Astrocyte of the spinal cord (primary cell): ENCODE data around the gene DOCK2.

ENCODE experiments used
- DNase-seq: peaks from one replicate; pipeline ENCODE4 v3.0.0; 2011; ENCODE audit warnings: low read depth, low spot score
- H3K4me3 ChIP-seq: 2 replicates; pipeline ENCODE4 v1.5.1; 2011; ENCODE audit warnings: low read depth, mild to moderate bottlenecking, low read length, moderate library complexity
- in situ Hi-C: cut with HindIII; loops from 2 replicates; pipeline ENCODE4 v1.10.0; 2017; ENCODE audit warnings: low sequenced_read_pairs
- TF ChIP-seq, protein P1 (sequence below): IDR thresholded peaks from 2 replicates; pipeline ENCODE4 v1.5.1; 2012; ENCODE audit warnings: low read depth, mild to moderate bottlenecking, low read length, inconsistent platforms

DOCK2 gene

DNA sequence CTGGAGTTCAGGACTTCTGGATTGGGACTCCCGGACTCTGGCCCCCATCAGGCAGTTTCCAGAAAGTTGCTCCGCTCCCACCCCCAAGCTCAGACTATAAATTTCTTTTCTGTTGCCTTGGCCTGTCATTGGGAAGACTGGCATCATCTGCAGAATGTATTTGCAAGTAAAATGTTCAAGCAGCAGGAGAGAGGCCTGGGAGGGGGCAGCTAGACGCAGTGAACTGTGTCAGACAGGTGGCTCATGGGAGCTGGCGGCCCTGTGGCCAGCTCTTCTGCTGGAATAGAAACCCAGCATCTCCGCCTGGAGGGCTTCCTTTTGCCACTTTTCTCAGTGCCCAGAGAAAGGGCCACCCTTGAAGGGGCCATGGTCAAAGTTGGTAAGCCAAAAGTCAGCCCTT, 327.2 kb downstream of the DOCK2 start:
- no peak for DNase-seq
- in situ Hi-C loops = no loop called here
- H3K4me3 ChIP-seq = no peak overlapping the region
- TF ChIP-seq, protein P1, sequence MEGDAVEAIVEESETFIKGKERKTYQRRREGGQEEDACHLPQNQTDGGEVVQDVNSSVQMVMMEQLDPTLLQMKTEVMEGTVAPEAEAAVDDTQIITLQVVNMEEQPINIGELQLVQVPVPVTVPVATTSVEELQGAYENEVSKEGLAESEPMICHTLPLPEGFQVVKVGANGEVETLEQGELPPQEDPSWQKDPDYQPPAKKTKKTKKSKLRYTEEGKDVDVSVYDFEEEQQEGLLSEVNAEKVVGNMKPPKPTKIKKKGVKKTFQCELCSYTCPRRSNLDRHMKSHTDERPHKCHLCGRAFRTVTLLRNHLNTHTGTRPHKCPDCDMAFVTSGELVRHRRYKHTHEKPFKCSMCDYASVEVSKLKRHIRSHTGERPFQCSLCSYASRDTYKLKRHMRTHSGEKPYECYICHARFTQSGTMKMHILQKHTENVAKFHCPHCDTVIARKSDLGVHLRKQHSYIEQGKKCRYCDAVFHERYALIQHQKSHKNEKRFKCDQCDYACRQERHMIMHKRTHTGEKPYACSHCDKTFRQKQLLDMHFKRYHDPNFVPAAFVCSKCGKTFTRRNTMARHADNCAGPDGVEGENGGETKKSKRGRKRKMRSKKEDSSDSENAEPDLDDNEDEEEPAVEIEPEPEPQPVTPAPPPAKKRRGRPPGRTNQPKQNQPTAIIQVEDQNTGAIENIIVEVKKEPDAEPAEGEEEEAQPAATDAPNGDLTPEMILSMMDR = no peak

DNA sequence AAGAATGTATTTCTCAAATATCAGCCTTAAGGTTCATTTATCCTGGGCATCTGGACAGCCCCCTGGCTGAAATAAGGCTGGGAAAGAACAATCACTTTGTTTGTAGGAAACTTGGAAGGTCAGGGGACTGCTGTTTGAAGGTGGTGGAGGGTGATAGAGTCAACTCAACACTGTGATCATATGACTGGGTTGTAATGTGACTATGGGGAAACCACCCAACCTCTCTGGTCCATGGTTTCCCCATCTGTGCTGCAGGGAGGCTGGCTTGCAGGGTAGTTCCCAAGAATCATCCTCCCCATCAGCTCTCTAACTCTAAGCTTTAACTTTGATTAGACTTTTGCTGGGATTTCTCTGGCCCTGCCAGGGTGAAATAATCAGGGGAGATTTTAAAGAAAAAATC, 333.3 kb downstream of the DOCK2 start:
- no peak overlapping the region for H3K4me3 ChIP-seq
- no peak for DNase-seq
- TF ChIP-seq, protein P1 = no peak
- in situ Hi-C loops = no loop called here

DNA sequence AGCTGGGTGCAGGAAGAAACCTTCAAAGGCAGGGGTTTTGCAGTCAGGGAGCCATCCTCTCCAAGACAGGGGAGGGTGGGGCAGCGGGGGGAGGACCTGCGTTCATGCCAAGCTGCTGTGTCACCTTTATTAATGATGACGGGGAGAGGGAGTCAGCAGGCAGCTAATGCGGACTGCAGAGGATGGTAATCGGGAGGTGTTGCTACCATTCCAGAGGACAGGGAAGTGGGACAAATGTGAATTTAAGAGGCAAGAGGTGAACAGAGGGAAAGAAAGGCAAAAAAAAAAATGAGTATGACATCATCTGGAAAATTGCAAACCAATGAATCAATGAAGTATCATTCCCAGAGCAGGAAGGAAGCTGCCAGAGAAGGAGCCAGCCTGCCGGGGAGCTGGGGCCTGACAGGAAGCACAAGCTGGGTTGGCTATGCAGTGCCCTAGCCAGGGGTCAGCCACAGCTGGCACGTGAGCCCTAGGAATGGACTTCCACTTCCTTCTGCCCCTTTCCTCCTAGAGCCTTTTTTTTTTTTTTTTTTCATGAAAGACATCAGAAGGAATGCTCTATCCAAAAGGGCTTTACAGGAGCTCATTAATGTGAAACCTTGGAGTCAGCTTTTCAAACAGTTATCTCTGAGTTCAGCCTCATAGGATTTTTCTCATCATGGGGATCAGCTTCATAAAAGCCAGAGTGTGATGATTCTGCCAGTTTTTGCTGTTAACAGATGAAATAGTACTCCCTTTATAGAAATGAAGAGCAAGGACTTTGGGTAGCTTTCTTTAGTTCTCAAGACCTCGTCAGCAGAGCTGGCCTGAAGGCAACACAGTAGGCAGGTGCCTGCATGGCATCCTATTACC, 334.1 kb downstream of the DOCK2 start:
- in situ Hi-C loops = no loop called here
- H3K4me3 ChIP-seq = no peak overlapping the region
- TF ChIP-seq, protein P1 = no peak
- DNase-seq = peak; percentile 77

DNA sequence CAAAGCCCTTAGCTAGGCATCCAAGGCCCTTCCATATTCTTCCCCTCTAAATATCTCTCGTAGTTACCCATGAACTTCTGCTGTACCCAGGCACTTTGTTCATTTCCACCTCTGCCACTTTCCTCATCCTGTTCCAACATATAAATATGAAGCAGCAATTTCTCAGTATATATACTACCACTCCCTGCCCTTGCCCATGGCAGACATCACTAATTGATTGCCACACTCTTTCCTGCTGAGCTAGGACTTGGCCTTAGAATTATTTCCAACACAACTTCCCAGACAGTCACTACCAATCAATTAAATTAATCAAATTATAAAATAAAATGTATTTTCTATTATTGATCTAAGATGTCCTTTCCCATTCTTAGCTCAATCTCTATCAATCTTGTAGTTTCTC, 334.7 kb downstream of the DOCK2 start:
- DNase-seq = no peak
- no peak overlapping the region for H3K4me3 ChIP-seq
- in situ Hi-C loops = no loop called here
- TF ChIP-seq, protein P1 = no peak

DNA sequence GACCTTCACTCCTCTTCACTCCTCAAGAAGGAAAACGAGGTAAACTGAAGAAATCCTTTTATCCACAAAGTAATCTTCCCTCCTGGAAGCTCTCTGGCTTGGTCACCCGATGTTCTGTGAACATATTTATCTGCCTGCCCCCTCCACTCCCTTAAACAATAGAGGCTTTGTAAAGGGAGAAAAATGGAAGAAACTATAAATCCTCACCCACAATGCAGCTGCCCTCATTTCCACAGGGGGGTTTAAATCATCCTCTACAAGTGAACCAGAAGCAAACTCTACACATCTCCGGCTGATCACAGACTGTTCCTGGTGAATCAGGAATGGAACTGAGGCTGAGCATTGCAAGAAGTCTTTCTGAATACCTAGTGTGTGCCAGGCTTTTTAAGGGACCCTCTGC, 336.0 kb downstream of the DOCK2 start:
- H3K4me3 ChIP-seq = no peak overlapping the region
- TF ChIP-seq, protein P1 = no peak
- peak; percentile 24 for DNase-seq
- in situ Hi-C loops = no loop called here

DNA sequence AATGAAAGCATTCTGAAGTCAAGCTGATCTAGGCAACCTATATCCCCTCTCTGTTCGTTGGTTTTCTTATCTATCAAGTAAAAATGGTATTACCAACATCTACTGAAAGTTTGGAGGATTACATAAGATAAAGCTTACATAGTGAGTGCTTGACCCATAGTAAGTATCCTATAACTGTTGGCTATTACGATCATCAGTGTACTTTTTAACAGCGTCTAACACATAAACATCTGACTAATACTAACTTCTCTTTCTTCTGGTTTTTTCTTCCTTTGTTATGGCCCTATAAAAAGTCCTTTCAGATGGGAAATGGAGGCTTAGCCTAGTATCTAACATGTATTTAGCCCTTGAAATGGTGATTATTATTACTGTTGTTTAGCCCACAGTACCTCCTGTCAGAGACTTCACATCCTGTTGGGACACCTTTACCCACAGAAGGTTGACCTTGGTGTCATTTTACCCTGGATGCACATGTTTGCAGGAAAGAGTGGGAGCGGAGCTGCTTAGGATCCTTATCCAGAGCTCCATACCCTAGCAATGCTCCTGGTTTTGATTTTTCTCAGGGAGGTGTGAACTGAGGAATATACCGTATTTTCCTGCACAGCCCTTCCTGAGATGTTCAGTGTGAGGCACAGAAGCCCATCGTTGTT, 337.2 kb downstream of the DOCK2 start:
- TF ChIP-seq, protein P1 = no peak
- in situ Hi-C loops = no loop called here
- DNase-seq = no peak
- H3K4me3 ChIP-seq = no peak overlapping the region
